Activated T-cell treated with anti-CD3 and anti-CD28 coated beads for 48 hours (primary cell): ENCODE measurements around the gene TMOD2.

ENCODE experiments used
- DNase-seq: peaks from one replicate; pipeline ENCODE4 v3.0.0-alpha.2; 2020; ENCODE audit warnings: low read depth

TMOD2 gene

DNA sequence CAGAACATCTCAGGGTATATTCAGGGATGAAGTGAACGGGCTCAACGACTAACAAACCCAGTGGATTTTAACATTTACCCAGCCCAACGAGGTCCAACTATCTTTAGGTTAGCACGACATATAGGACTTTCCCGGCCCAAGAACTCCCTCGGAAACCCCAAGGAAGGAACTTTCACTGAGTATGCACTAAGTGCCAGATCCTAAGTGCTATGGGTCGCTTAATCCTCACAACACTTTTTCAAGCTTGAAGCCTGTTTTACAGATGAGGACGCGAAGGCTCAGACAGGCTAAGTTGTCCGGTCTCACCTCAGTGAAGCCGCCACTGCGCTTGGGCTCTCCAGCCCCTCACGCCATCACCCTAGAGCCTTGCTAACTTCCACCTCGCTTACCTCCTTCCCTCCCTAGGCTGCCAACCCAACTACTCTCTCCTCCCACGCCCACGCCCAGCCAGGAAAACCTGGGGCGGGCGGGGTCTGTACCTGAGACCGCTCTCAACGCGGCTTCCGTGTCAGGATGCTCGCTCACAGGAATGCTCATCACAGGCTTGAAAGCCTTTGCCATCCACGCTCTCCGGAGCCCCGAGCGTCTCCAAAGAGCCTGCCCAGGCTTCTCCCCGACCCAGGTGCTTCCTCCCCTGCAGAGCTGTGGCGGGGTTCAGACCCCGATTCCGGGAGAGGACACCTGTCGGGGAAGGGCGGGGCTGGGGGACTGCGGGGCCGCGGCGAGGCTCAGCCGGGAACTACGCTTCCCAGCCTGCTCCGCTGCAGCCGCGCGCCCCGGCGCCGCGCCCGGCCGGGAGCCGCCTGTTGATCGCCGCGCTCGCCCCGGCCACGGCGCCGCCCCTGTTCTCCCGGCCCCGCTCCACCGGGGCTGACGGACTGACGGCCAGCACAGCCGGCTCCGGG lies at the start of gene TMOD2:
Gene TMOD2, plus strand, starts transcription at position 806 of the 905 bp plus-strand sequence. CDS start 14,845 bp downstream, outside the sequence.
- DNase-seq = peak; percentile 40

DNA sequence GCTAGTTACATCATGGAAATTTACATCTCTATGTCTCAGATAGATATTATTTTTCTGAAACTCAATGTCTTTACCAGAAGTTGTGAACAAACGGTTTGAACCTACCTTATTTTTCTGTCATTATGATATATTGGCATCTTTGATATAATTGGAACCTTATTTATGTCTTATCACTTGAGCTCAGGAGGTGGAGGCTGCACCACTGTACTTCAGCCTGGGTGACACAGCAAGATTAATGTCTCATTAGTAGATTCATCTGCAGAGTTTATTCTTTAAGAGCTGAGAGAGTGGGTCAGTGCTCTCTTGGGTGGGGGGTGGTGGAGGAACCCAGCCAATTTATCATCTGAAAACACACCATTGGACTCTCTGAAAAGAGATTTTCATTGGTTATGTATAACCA lies 48.7 kb upstream of the TMOD2 start:
- DNase-seq = no peak

DNA sequence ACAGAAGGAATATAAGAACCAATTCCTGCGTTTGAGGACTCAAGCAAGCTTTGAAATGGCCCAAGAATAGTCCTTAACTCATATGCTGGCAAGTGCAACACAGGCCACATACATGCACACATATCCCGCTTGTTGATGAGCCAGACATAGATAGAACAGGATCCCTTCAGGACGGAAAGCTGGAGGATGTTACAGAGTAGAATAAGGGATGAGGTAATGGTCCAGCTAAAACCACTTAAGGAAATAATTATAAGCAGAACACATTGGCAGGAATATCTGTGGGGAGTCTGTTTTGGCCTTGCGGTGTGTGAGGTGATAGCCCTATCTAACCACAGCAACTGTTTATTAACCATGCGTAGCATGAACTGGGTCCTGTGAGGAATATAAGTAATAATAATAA lies 45.1 kb upstream of the TMOD2 start:
- DNase-seq = no peak

DNA sequence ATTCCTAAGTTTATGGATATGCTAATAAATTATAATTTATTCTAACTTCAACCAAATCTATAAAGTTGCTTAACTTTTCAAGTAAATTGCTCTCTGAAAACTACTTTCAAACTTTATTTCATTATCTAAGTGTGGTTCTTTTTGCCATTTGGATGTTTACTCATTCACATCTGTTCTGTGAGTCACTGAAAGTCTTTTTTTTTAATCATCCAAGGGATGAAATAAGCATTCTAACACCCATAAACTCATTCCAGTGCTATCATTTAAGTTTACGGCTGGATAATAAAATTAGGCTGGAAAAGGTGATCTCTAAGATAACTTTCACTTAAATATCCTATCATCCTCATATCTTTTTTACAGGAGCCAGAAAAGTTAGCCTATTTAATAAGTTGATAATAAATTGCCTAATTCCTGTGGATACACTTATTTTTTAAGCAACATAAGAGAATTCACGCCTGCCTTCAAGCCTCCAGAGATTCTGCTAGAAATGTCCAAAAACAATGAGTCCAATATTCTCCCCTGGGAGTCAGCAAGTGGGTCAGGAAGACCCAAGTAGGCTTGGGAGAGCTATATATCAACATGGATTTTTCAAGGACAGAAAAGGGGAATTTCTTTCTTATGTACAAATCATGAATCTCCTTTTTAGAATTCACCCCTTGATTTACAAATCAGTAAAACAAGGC lies 44.3 kb upstream of the TMOD2 start:
- DNase-seq = no peak

DNA sequence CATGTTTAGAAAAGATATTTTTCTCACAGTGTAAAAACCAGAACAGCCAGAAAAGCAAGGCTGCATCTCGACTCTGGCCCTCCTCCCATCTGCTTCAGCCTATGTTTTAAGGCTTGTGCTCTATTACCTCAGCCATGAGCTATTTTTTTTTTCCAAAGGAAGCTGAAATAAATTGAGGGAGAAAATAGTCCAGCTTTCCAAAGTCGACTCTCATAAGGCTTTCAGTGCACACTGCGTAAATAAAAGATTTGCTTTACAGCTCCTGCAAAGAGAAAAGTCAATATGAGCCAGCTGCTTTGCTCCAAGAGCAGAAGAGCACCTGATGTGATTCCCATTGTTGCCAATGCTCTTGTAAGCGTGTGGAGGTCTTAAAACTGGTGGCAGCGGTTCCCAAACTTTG lies 43.4 kb upstream of the TMOD2 start:
- DNase-seq = no peak

DNA sequence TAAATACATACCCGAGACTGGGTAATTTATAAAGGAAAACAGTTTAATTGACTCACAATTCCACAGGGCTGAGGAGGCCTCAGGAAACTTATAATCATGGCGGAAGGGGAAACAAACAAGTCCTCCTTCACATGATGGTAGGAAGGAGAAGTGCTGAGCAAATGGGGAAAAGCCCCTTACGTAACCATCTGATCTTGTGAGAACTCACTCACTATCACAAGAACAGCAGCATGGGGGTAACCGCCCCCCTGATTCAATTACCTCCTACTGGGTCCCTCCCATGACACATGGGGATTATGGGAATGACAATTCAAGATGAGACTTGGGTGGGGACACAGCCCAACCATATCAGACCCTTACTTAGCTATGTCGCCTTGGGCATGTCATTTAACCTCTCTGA lies 42.4 kb upstream of the TMOD2 start:
- no peak for DNase-seq

DNA sequence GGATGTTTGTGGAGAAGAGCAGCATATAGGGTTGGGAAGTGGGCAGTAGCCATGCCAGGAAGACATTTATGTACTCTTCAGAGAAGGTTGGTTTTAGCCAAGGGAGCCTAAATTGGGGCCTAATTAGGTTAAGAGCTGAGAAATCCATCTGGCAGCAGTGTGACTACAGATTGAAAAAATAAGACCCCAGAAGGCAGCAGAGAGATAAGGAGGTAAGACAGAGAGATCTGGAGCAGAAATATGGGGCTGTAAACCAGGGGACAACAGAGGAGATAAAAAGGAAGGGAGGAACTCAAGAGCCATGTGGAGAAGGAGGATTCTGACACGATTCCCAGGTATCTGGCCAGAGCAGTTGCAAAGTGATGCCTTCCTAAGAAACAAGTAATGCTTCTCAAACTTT lies 37.2 kb upstream of the TMOD2 start:
- DNase-seq = no peak

DNA sequence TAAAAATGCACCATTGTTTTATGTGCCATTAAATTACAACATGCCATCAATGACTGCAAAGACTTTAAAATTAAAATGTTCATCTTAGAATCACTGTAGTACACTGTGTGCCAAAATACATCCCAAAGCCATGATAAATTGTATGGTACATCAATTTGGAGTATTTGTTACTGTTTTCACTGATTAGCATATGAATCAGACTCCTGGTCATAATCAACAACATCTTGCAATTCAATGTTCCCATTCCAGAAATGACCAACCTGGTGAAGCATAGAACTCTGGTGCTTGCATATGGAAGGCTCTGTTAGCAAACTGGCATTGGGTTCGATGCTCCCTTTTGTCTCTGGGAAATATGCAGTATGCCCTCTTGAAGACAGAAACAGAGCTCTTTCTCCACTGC lies 36.5 kb upstream of the TMOD2 start:
- DNase-seq = no peak

DNA sequence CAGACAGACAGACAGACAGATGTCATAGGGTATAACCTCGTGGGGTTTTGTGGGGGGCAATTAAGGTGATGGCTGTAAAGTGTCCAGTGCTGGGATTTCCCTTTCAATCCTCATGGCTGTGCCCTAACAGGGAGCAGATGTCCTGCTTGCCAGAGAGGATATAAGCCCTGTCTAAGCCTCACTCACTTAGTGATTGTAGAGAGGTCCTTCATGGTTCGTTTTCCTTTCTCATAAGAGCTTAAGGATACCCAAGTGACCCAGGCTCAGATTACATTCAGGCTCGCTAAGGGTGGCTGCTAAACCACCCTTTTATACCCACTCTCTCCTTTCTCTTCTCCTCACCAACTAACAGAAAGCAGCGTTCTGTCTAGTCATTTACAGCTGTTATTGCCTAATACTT lies 33.2 kb upstream of the TMOD2 start:
- DNase-seq = no peak

DNA sequence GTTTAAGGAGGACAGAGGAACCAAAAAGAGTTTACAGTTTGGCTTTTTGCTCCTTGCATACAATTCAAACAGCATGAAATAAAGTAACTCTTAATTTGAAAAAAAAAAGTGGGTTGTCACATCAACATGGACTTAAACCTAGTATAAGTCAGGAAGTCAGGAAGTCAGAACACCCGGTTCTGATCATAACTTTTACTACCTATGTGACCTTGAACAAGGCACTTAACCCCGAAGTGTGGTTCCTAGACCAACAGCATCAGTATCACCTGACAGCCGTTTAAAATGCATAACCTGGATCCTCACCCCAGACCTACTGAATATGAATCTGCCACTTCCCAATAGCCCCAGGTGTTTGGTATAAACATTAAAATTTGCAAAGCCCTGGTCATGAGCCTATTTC lies 32.7 kb upstream of the TMOD2 start:
- DNase-seq = no peak

DNA sequence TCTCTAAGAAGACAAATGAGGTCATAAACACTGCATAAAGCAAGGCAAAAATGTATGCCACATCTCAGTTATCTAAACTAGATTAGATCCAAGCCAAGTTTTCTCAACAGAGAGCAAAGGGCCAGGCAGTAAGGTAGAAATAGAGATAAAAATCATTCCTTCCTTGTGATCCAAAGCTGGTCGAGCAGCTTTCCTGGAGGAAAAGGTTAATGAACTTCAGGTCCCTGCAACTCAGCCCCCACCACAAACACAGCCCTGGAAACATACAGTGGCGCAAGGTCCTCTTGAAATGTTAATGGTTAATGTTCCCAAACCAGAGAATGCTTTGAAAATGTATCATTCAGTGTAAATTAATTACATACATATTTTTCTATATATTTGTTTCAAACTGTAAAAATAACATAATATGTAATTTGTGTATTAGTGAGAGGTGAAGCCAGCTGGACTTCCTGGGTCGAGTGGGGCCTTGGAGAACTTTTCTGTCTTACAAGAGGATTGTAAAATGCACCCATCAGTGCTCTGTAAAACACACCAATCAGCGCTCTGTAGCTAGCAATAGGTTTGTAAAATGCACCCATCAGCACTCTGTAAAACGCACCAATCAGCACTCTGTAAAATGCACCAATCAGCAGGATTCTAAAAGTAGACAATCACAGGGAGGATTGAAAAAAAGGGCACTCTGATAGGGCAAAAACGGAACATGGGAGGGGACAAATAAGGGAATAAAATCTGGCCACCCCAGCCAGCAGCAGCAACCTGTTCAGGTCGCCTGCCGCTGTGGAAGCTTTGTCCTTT lies 31.0 kb upstream of the TMOD2 start:
- no peak for DNase-seq

DNA sequence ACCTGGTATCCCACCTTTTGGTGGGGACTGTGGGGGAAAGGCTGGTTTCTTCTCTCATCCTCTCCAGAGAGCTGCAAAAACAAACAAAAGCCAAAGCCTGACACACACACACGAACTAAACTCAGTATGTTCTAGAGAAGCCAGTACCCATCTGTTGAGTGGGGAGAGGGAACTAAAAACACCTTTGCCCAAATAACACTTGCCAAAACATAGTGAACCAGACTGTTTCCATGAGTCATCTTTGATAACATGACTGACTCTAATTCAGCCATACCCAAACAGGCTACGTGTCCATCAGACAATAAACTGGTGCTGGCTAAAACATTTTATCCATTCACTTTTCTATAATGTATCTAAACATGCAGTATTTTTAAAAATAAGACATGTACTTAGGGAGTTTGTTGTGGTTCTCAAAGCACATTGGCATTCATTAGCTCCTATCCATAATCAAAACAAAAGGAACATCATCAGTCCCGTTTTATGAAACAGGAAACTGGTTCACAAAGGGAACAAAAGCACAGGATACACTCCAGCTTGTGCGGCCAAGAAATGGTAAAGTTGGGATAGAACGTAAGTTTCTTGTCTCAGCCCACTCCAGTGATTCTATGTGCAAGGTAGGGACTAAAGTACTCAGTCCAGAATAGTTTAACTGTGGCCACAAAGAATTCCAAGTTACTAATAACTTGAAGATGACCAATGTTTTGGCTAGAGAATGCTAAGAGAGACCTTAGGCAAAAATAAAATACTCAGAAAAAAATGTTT lies 30.0 kb upstream of the TMOD2 start:
- DNase-seq = no peak

DNA sequence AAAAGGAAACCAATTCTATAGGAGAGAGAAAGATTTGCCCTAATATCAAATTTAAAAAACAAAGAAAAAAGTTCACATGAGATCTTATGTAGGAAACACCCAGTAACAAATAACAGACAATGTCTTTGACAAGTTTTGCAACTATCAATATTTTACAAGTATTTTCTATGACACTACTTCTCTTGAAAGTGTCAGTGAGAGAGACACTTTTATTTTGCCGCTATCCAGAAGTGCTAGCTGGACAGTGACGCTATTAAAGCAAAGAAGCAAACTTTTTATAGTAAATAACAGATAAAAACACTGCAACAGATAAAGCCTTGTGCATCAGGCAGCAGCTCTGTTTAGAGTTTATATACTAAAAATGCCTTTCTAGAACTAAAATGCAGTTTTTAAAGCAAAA lies 27.2 kb upstream of the TMOD2 start:
- DNase-seq = no peak

DNA sequence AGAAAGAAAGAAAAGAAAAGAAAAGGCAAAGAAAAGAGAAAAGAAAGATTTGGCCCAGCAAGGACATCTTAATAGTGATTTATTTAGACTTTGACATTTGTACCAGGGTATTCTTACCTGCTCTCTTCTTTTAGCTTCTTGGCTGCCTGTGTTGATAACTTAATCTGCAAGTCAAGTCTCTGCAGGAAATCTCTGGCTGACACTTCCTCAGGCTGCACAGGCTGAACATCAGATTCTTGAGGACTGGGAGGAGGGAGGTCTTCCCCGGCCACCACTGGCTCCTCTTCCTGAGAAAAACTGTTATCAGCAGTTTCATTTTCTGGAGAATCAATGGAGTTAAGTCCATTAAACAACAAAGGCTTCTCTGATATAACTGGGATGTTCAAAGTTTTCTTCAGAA lies 26.7 kb upstream of the TMOD2 start:
- no peak for DNase-seq

DNA sequence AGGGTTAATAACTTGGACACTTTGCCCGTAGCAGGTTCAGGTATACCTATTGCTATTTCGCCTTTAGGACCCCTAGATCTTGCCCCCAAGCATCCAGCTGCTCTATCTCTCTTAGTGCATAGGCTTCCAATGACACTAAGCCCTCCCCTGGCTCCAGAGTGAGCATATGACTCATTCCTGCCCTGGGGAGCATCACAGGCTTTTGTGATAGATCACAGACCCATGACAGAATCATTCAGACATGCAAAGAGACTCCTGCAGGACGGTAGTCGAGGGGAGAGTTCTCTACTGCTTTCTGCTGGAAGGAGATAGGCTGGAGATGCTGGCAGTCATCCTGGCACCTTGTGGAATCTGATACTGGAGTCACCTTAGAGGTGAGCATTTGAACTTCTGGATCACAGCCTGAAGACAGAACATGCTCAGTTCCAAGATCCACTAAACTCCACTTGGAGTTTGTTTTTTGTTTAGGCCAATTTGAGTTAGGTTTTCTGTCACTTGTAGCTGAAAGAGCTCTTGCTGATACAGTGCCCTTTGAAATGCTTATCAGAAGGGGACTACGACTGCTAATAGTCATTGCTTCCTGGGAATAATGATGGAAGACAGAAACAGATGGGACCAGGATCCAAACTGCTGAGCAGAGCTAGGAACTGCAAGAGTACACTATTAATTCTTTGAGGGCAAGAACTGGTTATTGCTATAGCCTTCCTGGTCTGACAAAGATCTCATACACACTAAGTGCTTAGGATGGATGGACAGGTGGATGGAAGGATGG lies 24.9 kb upstream of the TMOD2 start:
- no peak for DNase-seq

DNA sequence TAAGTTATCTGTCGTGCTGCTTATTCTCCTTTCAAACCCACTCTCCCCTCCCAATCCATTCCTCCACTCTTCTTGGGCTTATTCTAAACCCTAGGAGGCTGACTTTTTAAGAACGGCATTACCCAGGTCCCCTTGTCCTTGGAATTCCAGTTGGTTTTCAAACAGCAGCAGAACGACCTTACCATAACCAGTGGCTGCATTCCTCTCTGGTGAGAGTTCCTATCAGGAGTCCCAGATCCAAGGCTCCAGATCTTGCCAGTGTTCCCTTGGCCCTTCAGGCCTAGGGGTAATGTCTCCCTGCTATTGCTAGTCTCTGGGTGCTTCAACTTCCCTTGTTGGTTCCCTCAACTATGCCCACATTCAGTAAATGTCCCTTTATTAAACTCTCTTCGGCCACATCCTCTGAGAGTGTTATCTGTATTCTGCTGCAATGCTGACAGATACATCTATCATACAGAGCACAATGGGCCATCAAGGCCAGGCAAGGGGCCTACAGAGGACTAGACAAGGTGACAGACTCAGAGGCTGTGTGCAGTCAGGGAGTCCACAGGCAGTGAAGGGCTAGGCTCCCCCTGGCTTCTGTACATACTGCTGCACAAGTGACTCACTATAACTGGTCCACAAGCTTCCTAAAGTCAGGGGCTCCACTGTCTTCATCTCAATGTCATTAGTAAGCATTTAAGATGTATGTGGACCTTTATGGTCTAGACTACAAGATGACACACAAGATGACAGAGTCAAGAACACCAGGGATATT lies 24.1 kb upstream of the TMOD2 start:
- no peak for DNase-seq

DNA sequence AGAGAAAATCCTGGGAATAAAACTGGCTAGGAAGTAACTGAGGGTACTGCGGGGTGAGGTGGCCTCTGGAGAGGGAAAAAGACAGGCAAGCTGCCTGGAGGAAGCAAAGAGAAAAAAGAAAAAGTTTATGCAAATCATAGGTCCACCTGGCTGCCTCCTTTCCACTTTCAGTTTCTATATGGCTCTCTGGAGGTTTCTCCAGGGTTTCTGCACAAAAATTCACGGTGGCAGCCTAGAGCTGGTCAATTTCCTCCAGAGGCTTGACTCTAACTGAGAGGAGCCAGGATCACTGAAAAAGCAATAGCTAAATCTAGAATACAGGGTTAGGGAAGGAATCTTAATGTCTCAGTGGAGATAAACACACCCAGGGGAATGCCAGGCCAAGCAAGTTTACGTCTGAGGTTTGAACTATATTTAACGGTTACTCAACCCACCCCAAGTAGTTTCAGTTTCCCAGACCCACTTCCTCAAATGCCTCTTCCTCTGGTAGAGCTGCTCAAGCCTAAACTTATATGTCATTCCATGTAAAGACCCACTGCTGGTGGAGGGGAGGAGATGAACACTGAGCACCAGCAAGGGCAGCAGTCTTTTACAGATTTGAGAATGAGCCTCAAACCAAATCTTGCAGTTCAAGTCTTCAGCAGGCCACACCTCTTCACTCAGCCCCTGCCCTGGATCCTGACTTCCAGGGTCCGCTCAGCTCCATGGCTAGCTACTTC lies 19.7 kb upstream of the TMOD2 start:
- DNase-seq = no peak

DNA sequence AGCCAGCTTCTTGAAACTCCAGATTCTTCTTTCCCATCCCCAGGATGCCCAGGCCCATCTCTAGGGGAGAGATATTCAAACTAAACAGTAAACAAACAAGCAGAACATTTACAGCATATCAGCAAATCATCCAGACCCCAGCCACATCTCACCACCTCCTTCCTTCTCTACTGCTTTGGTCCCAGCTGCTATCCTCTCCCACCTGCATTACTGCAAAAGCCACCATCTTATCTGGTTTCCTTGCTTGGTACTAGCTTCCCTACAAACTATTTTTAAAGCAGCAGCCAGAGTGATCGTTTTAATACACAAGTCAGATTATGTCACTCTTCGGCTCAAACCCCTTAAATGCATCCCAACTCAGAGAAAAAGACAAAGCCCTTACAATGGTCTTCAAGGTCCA lies 18.8 kb upstream of the TMOD2 start:
- DNase-seq = no peak

DNA sequence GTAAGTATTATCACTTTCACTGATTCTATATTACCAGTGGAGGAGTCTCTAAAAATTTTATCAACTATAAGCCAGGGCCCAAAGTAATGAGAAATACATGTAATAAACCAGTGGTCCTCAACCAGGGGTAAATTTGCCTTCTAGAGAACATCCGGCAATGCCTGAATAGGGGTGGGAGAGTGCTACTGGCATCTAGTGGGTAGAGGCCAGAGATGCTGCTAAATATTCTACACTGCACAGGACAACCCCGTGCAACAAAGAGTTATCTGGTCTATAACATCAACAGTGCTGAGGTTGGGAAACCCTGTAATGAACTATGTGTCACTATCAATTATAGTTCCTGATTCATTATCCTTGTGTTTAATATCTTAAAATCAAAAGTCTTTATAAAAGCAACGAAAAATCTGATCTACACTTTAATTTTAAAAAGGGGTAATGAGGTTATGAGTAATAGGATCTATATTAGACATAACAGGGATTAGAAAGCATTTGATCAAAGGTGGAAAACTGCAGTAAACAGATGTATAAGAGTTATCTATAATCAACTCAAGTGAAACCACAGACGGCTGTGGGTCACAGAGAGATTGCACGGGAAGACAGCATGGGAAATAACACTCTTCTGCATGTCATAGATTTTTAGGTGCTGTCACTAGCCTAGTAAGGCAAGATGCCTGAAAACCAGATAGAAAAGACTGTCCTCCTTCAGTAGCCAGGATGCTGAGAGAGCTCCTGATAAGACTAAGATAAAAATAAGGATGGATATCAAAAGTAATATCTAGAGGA lies 16.0 kb upstream of the TMOD2 start:
- no peak for DNase-seq
